Chondrocyte (in vitro differentiated cells): ENCODE data around the gene P2RX3. TPM values are rescaled to one million over a fixed set of nuclear protein-coding genes. Genes with fewer than 3 reads are reported as not detected.

Experiments used
- DNase-seq: peaks from one replicate; pipeline ENCODE4 v3.0.0; 2021; ENCODE audit warnings: mixed read lengths, low spot score
- H3K27ac Mint-ChIP-seq: one replicate; pipeline ENCODE4 v1.8.0; 2021; ENCODE audit warnings: mild to moderate bottlenecking, moderate library complexity, mixed read lengths; ENCODE audit not compliant: unreplicated experiment
- H3K27me3 Mint-ChIP-seq: 2 replicates; pipeline ENCODE4 v1.8.0; 2021; ENCODE audit warnings: low read depth, mixed read lengths
- H3K36me3 Mint-ChIP-seq: 2 replicates; pipeline ENCODE4 v1.8.0; 2021; ENCODE audit warnings: low read depth, mixed read lengths
- H3K4me1 Mint-ChIP-seq: 2 replicates; pipeline ENCODE4 v1.8.0; 2021; ENCODE audit warnings: low read depth, mild to moderate bottlenecking, mixed read lengths
- H3K4me3 Mint-ChIP-seq: one replicate; pipeline ENCODE4 v1.8.0; 2021; ENCODE audit warnings: mild to moderate bottlenecking, moderate library complexity, mixed read lengths; ENCODE audit not compliant: unreplicated experiment
- H3K9me3 Mint-ChIP-seq: 2 replicates; pipeline ENCODE4 v1.8.0; 2021; ENCODE audit warnings: low read depth, mixed read lengths
- total RNA-seq: library from RNA; stranded (reverse); gene quantifications from 3 replicates; pipeline ENCODE4 v1.2.1, GENCODE V29; 2021
- TF ChIP-seq, protein P1 (sequence below): fragments of 200-600 bp; sonication (generic); IDR thresholded peaks from 2 replicates; pipeline ENCODE4 v1.5.0; 2021; ENCODE audit warnings: antibody characterized with exemption, mild to moderate bottlenecking, moderate library complexity

P2RX3 gene
- total RNA-seq, 1 donor from 2014 or later = not detected

GRCh38 chr11:57303280-57303989 is 34.7 kb upstream of the P2RX3 start:
- Mint-ChIP-seq H3K9me3 (peaks cover 3% of the 10 kb centered on the region), H3K4me1 (peaks cover 52% of the 10 kb centered on the region), H3K27me3 (no peaks in the 10 kb centered on the region), H3K36me3 (peaks cover 41% of the 10 kb centered on the region), H3K4me3 (no peak overlapping the region), H3K27ac (peak overlapping the region; percentile 88)
- DNase-seq = no peak
- TF ChIP-seq, protein P1, sequence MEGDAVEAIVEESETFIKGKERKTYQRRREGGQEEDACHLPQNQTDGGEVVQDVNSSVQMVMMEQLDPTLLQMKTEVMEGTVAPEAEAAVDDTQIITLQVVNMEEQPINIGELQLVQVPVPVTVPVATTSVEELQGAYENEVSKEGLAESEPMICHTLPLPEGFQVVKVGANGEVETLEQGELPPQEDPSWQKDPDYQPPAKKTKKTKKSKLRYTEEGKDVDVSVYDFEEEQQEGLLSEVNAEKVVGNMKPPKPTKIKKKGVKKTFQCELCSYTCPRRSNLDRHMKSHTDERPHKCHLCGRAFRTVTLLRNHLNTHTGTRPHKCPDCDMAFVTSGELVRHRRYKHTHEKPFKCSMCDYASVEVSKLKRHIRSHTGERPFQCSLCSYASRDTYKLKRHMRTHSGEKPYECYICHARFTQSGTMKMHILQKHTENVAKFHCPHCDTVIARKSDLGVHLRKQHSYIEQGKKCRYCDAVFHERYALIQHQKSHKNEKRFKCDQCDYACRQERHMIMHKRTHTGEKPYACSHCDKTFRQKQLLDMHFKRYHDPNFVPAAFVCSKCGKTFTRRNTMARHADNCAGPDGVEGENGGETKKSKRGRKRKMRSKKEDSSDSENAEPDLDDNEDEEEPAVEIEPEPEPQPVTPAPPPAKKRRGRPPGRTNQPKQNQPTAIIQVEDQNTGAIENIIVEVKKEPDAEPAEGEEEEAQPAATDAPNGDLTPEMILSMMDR = no peak

DNA sequence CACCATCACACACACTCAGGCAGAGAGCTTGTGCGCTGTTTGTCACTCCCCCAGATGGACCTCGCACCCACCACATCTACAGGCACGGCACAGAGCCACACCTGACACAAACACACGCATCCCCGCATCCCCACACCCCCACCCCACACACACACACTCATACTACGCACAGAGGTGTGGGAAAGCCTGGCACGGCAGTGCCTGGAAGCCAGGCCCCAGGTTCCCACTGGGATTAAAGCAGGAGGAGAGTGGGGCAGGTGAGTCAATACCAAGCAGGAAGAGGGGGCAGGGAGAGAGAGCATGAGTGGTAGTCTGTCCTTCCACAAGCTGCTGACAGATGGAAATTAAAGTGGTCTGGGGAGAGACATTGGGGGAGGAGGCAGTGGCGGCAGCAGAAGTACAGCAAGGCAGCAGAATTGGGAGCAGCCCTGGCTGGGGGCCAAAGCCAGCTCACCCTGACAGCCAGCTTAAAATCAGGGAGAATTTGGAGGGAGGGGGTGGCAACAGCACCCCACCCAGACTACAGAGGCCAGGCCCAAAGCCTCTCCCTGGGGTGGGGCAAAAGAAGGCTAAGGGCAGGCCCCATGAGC is 34.1 kb upstream of the P2RX3 start:
- Mint-ChIP-seq H3K4me3 (peak overlapping the region; percentile 40), H3K27ac (peak overlapping the region; percentile 88)

GRCh38 chr11:57305523-57305922 is 32.6 kb upstream of the P2RX3 start:
- no peaks in the 10 kb centered on the region for H3K27me3 Mint-ChIP-seq
- H3K4me3 Mint-ChIP-seq = no peak overlapping the region
- H3K27ac Mint-ChIP-seq = no peak overlapping the region
- H3K4me1 Mint-ChIP-seq = peaks cover 73% of the 10 kb centered on the region
- TF ChIP-seq, protein P1 = no peak
- DNase-seq = no peak
- H3K9me3 Mint-ChIP-seq = no peaks in the 10 kb centered on the region
- peaks cover 46% of the 10 kb centered on the region for H3K36me3 Mint-ChIP-seq

More for the DNA sequence above, 34.1 kb upstream of the P2RX3 start:
- TF ChIP-seq, protein P1 = no peak
- peaks cover 45% of the 10 kb centered on the region for H3K36me3 Mint-ChIP-seq
- peaks cover 59% of the 10 kb centered on the region for H3K4me1 Mint-ChIP-seq
- DNase-seq = no peak
- no peaks in the 10 kb centered on the region for H3K27me3 Mint-ChIP-seq
- peaks cover 3% of the 10 kb centered on the region for H3K9me3 Mint-ChIP-seq

DNA sequence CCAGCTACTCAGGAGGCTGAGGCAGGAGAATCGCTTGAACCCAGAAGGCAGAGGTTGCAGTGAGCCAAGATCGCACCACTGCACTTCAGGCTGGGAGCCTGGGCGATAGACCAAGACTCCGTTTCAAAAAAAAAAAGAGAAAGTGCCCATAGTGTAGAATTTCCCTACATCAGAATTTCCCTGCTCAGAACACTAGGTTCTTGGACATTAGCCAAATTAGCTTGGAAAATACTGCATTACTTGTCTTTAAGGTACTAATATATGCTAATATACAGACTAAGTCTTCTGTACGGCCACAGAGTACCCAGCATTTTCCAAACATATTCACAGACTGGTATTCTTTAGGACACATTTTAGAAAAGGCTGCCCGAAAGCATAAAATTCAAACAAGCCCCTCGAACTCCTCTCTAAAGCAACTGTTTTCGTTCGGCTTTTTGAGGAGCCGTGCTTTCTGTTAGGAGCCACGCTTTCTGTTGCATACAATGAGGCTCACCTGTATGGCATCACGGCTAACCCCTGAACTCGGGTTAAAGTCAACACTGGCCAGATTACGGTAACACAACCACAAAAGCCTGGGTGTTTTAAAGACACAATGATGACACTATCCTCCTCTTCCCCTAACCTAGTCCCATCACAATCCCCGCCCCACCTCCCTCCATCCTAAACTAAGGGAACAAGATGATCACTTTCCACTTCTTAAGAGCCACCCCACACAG is 31.8 kb upstream of the P2RX3 start:
- no peak for DNase-seq
- Mint-ChIP-seq H3K9me3 (no peaks in the 10 kb centered on the region), H3K27me3 (no peaks in the 10 kb centered on the region), H3K36me3 (peaks cover 38% of the 10 kb centered on the region), H3K27ac (peak overlapping the region; percentile 36), H3K4me1 (peaks cover 81% of the 10 kb centered on the region), H3K4me3 (no peak overlapping the region)
- TF ChIP-seq, protein P1 = no peak

DNA sequence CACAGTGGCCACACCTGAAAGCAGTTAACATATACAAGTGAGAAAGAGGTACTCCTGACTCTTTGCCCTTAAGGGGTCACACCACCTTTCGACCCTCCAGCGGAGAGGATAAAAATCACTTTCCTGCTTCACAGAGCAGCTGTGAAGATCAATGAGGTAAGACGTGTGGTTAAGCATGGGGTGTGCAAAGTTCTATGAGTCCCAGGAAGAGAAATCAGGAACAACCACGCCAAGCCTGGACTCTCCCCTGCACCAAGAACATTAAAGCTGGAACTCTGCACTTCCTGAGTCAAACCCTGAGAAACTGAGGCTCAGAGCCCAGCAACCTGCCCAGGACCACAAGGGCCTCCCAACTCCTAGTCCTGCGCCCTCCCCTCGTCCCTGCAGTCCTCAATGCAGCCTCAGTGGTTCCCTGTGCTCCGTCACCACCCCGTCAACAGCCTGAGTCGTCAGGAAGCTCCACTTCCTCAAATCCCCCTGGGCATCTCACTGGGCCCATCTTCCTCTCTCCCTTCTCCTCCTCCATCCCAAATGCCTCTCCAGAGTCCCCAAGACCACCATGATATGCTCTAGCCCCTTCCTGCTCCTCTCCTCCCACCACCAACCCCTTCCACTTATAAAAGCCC is 31.1 kb upstream of the P2RX3 start:
- no peak overlapping the region for H3K4me3 Mint-ChIP-seq
- peak overlapping the region; percentile 25 for H3K27ac Mint-ChIP-seq
- peaks cover 30% of the 10 kb centered on the region for H3K36me3 Mint-ChIP-seq
- H3K4me1 Mint-ChIP-seq = peaks cover 88% of the 10 kb centered on the region
- H3K27me3 Mint-ChIP-seq = no peaks in the 10 kb centered on the region
- TF ChIP-seq, protein P1 = no peak
- DNase-seq = no peak
- no peaks in the 10 kb centered on the region for H3K9me3 Mint-ChIP-seq
